NCI-H1092 treated with DMSO at 0.1 percent for 48 hours (cell line): Measurements from ENCODE around the gene HCAR2.
"Not testable (repeated sequence)": the region's sequence is repeated elsewhere in the genome, so short reads cannot be mapped to it uniquely, and the experiment has no call there.

Source experiments
- DNase-seq: peaks from one replicate; lab custom pipeline; 2025; lab: John Stamatoyannopoulos, UW

The HCAR2 gene

DNA sequence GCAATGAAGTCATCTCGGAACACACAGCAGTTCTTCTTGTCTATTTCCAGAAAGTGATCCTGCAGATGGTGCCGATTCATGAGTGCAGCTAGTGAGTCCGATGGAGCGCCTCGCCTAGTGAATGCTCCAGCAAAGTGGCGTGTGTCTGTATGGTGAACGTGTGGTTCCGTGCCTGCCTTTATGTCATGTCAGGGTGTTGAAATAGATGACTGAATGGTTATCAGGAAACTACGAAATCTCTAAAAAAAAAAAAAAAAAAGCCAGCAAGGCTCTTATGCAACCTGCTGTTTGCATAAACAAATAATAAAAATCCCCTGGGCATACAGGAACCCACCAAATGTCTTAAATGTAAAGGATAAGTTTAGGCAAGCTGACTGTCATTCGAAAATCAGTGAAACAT lies 13.5 kb upstream of the HCAR2 start, which contains the start of gene HCAR3:
TSS of gene HCAR3 (minus strand) at position 154 of the 400 bp plus-strand sequence. CDS start at position 80, 74 bp downstream.
- not testable (repeated sequence) for DNase-seq

DNA sequence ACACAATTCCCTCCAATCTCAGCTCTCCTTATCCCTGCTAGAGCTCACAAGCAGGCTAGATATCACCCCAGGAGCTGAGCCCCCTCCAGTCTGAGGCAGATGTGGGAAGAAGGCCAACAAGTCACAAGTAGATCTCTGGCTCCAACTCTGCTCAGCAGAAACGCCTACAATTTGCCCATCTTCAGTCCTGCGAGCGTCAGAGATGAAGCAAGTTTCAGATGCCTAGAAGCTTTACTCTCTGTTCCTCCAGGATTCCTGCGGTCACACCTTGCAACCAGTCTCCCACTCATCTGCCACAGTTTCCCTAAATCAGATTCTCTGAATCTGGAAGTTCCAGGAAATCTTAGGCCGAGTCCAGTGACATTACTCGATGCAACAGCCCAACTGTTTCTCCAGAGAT lies 12.1 kb upstream of the HCAR2 start:
- DNase-seq = not testable (repeated sequence)

DNA sequence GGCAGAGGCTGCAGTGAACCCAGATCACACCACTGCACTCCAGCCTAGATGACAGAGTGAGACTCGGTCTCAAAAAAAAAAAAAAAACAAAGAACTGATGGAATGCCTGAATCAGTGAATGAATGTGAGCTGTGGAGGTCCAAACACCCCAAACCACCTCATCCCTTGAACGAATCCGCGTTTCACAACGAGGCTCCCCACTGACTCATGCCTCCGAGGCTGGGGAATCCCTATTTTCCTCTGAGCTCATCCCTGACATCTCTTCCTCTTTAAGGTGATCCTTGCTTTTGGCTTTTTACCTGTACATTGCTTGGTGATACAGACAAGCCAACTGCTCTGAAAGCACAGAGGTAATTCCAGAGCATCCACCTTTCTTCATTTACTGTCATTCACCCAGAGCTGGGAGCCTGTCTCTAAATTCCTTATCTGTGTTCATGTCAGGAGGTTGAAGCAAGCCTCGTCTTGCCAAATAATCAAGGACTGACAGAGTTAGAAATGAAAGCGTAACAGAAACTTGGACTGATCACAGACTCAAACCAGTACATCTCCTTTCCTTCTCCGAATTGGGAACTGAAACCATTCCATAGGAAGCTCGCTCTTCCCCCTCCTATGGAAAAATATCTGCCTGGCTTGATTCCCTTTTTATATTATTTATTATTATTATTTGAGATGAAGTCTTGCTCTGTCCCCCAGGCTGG lies 10.5 kb upstream of the HCAR2 start:
- not testable (repeated sequence) for DNase-seq

DNA sequence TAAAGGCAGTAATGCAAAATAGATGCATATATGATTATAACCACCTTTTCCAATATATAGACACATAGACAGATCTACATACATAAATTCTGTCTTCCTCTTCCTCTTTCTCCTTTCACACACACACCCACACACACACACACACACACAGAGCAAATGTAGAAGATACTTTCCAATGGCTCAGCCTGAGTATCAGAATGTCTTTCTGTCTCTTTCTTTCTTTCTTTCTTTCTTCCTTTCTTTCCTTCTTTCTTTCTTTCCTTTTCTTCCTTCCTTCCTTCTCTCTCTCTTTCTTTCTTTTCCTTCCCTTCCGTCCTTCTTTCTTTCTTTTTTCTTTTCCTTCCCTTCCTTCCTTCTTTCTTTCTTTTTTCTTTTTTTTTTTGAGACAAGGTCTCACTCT lies 8.1 kb upstream of the HCAR2 start:
- DNase-seq = not testable (repeated sequence)

DNA sequence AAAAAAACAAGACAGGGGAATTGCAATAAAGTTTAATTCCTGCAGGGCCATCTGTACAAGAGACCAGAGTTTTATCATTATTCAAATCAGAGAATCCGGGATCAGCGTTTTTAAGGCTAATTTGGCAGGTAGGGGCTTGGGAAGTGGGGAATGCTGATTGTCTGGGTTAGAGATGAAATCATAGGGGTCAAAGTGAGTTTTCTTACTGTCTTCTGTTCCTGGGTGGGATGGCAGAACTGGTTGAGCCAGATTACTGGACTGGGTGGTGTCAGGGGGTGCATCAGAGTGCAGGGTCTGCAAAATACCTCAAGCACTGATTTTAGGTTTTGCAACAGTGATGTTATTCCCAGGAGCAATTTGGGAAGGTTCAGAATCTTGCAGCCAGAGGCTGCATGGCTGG lies 7.2 kb upstream of the HCAR2 start:
- not testable (repeated sequence) for DNase-seq

DNA sequence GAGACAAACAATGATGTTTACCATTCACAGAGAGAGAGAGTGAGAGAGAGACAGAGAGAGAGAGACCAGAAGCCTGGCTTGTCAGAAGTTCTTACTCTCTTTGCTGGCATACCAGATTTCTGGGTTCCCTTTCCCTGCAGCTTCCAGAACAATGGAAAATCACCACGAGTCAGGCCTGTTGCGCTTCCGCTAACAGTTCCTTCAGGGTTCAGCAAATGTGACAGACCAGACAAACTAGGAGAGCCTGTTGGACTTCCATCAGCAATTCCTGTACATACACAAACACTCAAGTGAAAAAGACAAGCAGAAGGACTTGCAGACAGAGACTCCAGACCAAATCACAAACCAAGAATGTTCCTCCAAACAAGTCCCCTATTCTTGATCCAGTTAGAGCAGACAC lies 6.1 kb upstream of the HCAR2 start:
- DNase-seq = not testable (repeated sequence)

DNA sequence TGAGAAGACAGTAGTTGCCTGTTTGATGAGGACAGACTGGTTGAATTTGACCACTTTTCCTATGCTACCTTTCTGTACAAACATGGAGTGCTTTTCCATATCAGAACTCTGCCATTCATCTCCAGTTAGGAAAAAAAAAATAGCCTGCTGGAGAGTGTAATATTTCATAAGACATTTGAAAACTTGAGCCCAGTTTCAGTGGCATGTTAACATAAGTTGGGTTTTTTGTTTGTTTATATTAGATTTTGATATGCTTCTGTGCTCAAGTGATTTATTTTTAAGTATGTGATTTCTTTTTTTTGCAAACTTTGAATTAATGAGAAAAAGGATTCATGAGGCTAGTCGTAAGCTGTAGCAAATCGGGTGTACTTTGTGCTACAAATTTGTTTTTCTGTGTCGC lies 684 bp upstream of the HCAR2 start:
- DNase-seq = not testable (repeated sequence)

DNA sequence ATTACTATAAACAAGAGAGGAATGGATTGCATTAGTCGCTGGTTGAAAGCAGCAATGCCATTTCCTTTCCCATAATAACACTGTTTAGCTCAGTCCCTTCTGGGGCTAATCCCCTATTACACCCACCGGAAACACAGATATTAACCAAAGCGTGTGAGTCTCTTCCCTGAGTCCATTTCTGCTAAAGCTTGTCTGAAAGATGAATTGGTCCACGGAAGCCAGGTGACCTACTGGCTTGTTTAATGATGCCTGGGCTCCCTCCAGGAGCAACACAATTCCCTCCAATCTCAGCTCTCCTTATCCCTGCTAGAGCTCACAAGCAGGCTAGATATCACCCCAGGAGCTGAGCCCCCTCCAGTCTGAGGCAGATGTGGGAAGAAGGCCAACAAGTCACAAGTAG lies 1.7 kb downstream of the HCAR2 start:
- DNase-seq = not testable (repeated sequence)

DNA sequence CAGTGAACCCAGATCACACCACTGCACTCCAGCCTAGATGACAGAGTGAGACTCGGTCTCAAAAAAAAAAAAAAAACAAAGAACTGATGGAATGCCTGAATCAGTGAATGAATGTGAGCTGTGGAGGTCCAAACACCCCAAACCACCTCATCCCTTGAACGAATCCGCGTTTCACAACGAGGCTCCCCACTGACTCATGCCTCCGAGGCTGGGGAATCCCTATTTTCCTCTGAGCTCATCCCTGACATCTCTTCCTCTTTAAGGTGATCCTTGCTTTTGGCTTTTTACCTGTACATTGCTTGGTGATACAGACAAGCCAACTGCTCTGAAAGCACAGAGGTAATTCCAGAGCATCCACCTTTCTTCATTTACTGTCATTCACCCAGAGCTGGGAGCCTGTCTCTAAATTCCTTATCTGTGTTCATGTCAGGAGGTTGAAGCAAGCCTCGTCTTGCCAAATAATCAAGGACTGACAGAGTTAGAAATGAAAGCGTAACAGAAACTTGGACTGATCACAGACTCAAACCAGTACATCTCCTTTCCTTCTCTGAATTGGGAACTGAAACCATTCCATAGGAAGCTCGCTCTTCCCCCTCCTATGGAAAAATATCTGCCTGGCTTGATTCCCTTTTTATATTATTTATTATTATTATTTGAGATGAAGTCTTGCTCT lies 3.0 kb downstream of the HCAR2 start:
- not testable (repeated sequence) for DNase-seq

DNA sequence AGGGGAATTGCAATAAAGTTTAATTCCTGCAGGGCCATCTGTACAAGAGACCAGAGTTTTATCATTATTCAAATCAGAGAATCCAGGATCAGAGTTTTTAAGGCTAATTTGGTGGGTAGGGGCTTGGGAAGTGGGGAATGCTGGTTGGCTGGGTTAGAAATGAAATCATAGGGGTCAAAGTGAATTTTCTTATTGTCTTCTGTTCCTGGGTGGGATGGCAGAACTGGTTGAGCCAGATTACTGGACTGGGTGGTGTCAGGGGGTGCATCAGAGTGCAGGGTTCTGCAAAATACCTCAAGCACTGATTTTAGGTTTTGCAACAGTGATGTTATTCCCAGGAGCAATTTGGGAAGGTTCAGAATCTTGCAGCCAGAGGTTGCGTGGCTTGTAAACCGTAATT lies 6.2 kb downstream of the HCAR2 start:
- not testable (repeated sequence) for DNase-seq

DNA sequence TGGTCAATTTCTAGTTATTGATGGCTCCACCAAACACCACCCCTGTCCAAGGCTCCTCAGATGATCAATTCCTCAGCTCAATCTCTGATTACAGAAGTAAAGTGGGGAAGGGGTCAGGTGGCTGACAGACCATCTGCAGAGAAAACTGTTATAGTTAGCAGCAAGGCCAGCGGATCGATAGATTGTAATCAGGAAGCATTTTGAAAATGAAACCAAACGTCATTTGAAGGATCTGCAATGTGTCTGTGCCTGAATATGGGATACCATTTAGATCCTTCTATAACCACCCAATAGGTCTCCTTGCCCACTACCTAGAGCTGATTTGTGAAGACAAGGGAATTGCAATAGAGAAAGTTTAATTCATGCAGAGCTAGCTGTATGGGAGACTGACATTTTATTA lies 11.6 kb downstream of the HCAR2 start:
- DNase-seq = no peak

DNA sequence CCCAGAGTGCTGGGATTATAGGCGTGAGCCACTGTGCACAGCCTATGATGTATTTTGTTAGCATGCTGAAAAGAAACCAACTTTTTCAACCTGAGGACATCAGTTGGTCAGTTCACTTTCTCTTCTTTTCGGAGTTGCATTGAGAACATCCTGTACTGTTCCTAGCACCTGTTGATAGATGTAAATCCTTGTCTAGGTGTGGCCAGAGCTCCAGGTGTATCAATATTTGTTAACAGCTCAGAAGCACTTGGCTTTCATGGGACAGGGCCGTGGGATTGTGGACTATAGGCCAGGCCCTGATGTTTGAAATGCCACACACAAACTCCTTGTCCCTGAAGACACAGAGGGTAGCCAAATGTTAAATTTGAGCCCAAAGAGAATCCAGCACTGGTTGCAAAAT lies 14.9 kb downstream of the HCAR2 start:
- DNase-seq = no peak

DNA sequence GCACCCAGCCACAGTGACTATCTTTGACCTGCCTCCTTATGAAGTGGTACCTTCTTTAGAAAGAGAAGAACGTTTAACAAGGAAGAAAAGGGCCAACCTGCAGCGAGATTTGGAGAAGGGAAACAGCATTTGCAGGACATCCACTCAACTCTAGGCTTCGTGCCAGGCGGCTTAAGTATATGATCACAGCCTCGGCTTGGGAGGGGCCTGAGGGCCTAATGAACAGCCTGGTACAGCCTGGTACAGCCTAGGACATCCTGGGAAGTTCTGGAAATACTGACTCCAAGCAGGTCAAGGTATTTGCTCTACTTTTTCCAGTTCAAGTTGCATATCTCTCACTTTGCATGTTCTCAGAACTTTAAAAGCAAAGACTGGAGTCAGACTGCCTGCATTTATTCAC lies 16.1 kb downstream of the HCAR2 start:
- peak; percentile 10 for DNase-seq

DNA sequence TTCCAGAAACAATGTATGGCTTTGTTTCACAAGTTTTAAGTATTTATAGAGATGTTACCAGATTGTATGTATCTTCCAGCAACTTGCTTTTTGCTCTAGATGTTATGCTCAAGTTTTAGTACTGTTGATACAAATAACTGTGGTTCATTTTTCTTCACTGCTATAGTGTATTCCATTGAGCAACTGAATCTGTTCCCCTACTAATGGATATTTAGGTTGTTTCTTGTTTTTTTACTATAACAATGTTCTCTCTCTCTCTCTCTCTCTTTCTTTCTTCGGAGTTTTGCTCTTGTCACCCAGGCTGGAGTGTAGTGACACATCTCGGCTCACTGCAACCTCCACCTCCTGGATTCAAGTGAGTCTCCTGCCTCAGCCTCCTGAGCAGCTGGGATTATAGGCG lies 16.6 kb downstream of the HCAR2 start:
- no peak for DNase-seq

DNA sequence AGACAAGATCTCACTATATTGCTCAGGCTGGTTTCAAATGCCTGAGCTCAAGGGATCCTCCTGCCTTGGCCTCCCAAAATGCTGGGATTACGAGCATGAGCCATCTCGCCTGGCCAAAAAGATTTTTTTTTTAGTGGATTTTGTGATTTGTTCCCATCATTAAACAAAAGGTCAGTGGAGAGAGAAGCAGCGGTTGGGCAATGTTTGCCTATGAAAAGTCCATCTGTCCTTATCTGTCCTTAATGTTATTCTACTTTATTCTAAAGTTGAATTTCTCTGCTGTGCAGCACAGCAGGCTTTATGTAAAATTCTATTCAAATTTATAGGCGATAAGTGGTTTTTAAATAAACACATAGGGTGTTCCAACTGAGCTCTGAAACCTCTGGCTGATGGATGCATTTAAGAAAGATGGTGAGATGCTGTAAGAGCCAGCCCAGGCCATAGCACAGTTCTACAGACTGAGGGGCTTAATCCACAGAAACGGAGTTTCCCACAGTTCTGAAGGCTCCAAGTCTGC lies 18.8 kb downstream of the HCAR2 start:
- DNase-seq = no peak

DNA sequence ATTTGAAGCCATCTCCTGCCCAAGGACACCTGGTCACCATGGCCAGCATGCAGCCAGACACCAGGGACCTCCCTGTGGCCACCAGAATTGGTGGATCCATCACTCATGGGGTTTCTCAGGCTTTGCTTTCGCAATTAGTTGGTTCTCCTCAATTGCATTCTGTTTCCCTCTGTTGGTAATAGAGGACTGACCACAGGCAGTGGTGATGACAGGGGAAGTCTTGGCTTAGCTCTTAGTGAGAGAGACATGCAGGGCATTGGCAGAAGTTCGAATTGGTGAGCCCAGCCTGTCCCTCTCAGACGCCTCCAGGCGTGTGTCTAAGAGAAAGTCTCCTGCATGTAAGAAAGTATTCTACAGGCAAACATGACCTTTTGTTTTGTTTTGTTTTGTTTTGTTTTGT lies 21.3 kb downstream of the HCAR2 start:
- DNase-seq = no peak

DNA sequence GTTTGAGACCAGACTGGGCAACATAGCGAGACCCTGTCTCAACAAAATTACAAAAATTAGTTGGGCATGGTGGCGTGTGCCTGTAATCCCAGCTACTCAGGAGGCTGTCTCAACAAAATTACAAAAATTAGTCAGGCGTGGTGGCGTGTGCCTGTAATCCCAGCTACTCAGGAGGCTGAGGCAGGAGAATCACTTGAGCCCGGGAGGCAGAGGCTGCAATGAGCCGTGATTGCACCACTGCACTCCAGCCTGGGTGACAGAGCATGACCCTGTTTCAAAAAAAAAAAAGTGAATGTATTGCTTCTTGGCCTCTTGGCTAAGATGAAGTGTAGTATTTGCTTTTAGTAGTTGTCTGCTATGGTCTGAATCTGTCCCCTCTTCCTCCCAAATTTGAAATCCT lies 22.2 kb downstream of the HCAR2 start:
- DNase-seq = not testable (repeated sequence)

DNA sequence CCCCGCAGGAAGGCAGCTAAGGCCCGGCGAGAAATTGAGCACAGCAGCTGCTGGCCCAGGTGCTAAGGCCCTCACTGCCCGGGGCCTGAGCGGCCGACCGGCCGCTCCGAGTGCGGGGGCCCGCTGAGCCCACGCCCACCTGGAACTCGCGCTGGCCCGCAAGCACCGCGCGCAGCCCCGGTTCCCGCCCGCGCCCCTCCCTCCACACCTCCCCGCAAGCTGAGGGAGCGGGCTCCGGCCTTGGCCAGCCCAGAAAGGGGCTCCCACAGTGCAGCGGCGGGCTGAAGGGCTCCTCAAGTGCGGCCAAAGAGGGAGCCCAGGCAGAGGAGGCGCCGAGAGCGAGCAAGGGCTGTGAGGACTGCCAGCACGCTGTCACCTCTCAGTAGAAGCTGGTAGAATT lies 26.4 kb downstream of the HCAR2 start:
- not testable (repeated sequence) for DNase-seq

DNA sequence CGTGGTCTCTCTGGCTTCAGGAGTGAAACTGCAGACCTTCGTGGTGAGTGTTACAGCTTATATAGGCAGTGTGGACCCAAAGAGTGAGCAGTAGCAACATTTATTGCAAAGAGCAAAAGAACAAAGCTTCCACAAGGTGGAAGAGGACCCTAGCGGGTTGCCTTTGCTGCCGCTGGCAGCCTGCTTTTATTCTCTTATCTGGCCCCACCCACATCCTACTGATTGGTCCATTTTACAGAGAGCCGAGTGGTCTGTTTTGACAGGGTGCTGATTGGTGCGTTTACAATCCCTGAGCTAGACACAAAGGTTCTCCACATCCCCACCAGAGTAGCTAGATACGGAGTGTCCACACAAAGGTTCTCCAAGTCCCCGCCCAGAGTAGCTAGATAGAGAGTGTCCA lies 27.1 kb downstream of the HCAR2 start:
- DNase-seq = not testable (repeated sequence)

DNA sequence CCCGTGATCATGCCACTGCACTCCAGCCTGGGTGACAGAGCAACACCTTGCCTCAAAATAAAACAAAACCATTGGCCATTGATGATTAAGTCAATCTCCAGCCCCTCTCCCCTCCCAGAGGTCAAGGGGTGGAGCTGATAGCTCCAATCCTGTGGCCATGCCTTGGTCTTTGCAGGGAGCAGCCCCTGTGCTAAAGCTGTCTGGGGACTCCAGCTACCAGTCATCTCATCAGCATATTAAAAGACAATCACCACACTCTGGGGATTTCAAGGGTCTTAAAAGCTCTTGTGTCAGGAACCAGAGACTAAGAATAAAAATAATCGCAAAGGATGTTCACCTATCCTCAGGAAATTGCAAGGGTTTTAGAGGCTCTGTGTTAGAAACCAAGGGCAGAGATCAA lies 30.6 kb downstream of the HCAR2 start:
- DNase-seq = no peak

DNA sequence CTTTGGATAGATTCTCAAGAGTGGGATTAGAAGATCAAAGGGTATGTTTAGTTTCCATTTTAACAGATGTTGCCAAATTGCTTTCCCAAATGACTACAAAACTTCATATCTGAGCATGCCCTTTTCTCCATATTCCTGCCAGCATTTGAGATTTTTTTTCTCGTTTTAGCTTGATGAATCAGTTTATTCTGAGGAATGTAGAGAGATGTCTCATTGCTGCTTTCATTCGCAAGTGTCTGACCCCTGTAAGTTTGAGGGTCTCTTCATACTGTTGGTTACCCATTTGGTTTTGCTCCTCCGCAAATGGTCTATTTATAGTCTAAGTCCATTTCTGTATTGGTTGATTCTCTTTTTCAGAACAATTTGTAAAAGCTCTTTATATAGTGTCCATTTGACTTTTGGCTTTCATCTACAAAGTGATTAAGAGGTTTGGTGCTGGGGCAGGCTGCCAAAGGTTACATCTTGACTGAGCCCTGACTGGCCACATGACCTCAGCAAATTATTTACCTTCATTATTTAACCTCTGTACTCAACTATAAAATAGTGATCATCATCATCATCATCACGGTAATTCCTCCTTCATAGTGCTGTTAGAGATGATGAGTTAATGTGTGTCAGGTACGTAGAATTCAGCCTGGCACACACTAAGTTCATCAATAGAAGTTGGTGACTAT lies 33.6 kb downstream of the HCAR2 start:
- no peak for DNase-seq

DNA sequence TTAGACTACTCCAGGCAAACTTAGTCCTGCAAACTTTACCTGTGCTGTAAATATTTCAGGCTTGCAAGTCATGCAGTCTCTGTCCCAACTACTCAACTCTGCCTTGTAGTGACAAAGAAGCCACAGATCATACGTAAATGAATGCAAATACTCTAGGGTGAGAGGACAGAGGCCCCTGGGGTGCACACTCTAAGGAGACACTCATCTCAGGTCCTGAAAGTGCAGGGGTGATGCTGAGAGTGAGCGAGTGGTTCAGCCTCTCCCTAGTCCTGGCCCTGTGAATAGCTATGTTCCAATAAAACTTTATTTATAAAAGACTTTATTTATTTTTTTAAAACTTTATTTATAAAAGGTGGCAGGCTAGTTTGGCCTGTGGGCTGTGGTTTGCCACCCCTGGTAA lies 34.9 kb downstream of the HCAR2 start:
- DNase-seq = no peak

DNA sequence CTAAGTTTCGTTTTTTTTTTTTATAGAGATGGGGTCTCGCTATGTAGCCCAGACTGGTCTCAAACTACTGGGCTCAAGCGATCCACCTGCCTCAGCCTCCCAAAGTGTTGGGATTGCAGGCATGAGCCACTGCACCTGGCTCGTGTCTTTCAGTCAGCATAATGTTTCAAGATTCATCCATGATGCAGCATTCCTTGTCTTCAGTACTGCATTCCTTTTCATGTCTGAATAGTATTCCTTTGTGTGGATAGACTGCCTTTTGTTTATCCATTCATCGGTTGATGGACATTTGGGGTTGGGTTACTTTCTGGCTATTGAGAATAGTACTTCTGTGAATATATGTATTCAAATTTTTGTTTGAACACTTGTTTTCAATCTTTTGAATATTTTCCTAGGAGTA lies 37.4 kb downstream of the HCAR2 start:
- DNase-seq = no peak
